ENCODE results near the gene DAB2IP.

Gene DAB2IP

GRCh38 chr9:121743441-121744001 lies 92.1 kb downstream of the DAB2IP start:
- DNase-seq (ENCODE audit: low spot score), result no peak
- in situ Hi-C loops (cut with MboI; ENCODE audit: low pct_unique_long_range_greater_than_20kb, low sequenced_read_pairs, unreplicated experiment), result no loop called here

GRCh38 chr9:121744002-121744686 lies 92.7 kb downstream of the DAB2IP start:
- DNase-seq (ENCODE audit: low spot score), result peak; percentile 80
- TF ChIP-seq CTCF (IDR thresholded peaks at IDR 0.05; ENCODE audit: extremely low read depth, insufficient read depth, missing control alignments), result peak; percentile 57
- in situ Hi-C loops (cut with MboI; ENCODE audit: low pct_unique_long_range_greater_than_20kb, low sequenced_read_pairs, unreplicated experiment), result no loop called here

More at GRCh38 chr9:121743441-121744001, 92.1 kb downstream of the DAB2IP start:
- TF ChIP-seq CTCF (IDR thresholded peaks at IDR 0.05; ENCODE audit: extremely low read depth, insufficient read depth, missing control alignments), result no peak

GRCh38 chr9:121744687-121745395 lies 93.4 kb downstream of the DAB2IP start:
- in situ Hi-C loops (cut with MboI; ENCODE audit: low pct_unique_long_range_greater_than_20kb, low sequenced_read_pairs, unreplicated experiment), result no loop called here
- DNase-seq (ENCODE audit: low spot score), result no peak
- no peak for TF ChIP-seq CTCF (IDR thresholded peaks at IDR 0.05; ENCODE audit: extremely low read depth, insufficient read depth, missing control alignments)

- no peak for DNase-seq (ENCODE audit: low spot score)
- no peak for TF ChIP-seq CTCF (IDR thresholded peaks at IDR 0.05; ENCODE audit: extremely low read depth, insufficient read depth, missing control alignments)
- in situ Hi-C loops (cut with MboI; ENCODE audit: low pct_unique_long_range_greater_than_20kb, low sequenced_read_pairs, unreplicated experiment), result no loop called here
Measured at GRCh38 chr9:121745396-121745695, 93.9 kb downstream of the DAB2IP start.

- in situ Hi-C loops (cut with MboI; ENCODE audit: low pct_unique_long_range_greater_than_20kb, low sequenced_read_pairs, unreplicated experiment), result no loop called here
- DNase-seq (ENCODE audit: low spot score), result no peak
- no peak for TF ChIP-seq CTCF (IDR thresholded peaks at IDR 0.05; ENCODE audit: extremely low read depth, insufficient read depth, missing control alignments)
Measured at GRCh38 chr9:121746411-121746810, 95.0 kb downstream of the DAB2IP start.

- DNase-seq (ENCODE audit: low spot score), result no peak
- TF ChIP-seq CTCF (IDR thresholded peaks at IDR 0.05; ENCODE audit: extremely low read depth, insufficient read depth, missing control alignments), result no peak
- in situ Hi-C loops (cut with MboI; ENCODE audit: low pct_unique_long_range_greater_than_20kb, low sequenced_read_pairs, unreplicated experiment), result no loop called here
Measured at GRCh38 chr9:121746866-121747265, 95.4 kb downstream of the DAB2IP start.

All from GM13977 (cell line).